Central memory CD8-positive, alpha-beta T cell (primary cell): Measurements from ENCODE around the gene COL4A5.

ENCODE experiments used
- ATAC-seq: fragments of 150-1000 bp; cut with Tn5 transposase; replicated peaks from 2 replicates; pipeline ENCODE4 v1.10.0; 2022; ENCODE audit warnings: mild to moderate bottlenecking, moderate FRiP score, moderate number of reproducible peaks; ENCODE audit not compliant: poor library complexity, severe bottlenecking; ENCODE audit errors: extremely low read depth
- DNase-seq, 2 donors: peaks; one replicate each; pipeline ENCODE4 v3.0.0; 2021; ENCODE audit warnings: low spot score in 2 of 2
- H3K27ac Mint-ChIP-seq: one replicate; pipeline ENCODE4 v1.8.0; 2022; ENCODE audit warnings: low read depth, mild to moderate bottlenecking, moderate library complexity, mixed read lengths
- H3K27me3 Mint-ChIP-seq: one replicate; pipeline ENCODE4 v1.8.0; 2022; ENCODE audit warnings: mixed read lengths
- H3K36me3 Mint-ChIP-seq: one replicate; pipeline ENCODE4 v1.8.0; 2022; ENCODE audit warnings: mild to moderate bottlenecking, moderate library complexity, mixed read lengths; ENCODE audit not compliant: insufficient read depth
- H3K4me1 Mint-ChIP-seq: one replicate; pipeline ENCODE4 v1.8.0; 2022; ENCODE audit warnings: mixed read lengths
- H3K4me3 Mint-ChIP-seq: one replicate; pipeline ENCODE4 v1.8.0; 2022; ENCODE audit warnings: mild to moderate bottlenecking, moderate library complexity, mixed read lengths
- H3K9me3 Mint-ChIP-seq: one replicate; pipeline ENCODE4 v1.8.0; 2022; ENCODE audit warnings: mixed read lengths

The COL4A5 gene

DNA sequence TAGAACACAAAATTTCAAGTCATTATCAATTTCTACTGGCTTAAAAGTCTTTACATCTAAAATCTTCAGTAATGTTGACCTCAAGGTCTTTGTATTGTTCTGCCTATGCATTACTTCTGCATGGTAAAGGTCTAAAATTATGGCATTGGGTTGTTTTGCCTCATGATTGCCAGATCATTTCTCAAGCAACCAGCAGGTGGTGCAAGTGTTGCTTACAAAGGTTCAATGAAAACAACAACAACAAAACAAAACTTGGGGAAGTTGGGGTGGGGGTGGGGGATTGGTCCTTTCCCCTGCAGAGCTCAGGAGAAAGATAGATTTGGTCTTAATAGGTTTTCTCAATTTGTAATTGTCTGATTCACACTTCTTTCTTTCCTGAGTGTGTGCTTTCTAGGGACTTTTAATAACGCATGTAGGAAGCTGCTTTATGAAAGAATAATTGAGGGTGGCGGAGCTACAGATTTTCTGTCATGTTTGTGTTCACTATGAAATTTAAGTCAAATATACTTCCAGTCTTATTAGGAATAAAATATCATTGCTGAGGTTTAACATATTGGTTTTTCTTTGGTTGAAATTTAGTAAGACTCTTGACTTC lies 145.1 kb downstream of the COL4A5 start:
- H3K36me3 Mint-ChIP-seq: no peaks in the 10 kb centered on the region
- H3K4me3 Mint-ChIP-seq: no peak overlapping the region
- peaks cover 4% of the 10 kb centered on the region for H3K9me3 Mint-ChIP-seq
- H3K27me3 Mint-ChIP-seq: no peaks in the 10 kb centered on the region
- ATAC-seq: no peak
- DNase-seq: no peak
- H3K4me1 Mint-ChIP-seq: no peaks in the 10 kb centered on the region
- no peak overlapping the region for H3K27ac Mint-ChIP-seq

DNA sequence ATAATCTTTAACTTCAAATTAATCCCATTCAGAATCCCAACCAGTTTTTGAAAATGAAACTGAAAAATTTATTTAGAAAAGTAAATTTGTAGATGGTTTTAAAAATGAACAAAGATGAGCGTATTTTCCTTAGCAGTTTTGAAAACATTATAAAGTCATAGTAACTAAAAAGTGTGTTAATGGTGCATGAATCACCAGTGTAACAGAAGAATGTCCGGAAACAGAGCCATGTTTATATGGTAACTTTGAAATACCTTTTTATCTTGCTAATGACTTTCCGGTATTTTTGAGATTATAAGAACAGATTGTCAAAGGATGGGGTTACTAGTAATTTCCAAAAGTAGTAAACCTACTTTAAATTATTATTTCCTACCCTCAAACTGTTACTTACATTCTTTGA lies 150.9 kb downstream of the COL4A5 start:
- Mint-ChIP-seq H3K4me3 (no peak overlapping the region), H3K9me3 (peaks cover 24% of the 10 kb centered on the region), H3K27me3 (no peaks in the 10 kb centered on the region), H3K4me1 (no peaks in the 10 kb centered on the region), H3K36me3 (no peaks in the 10 kb centered on the region), H3K27ac (no peak overlapping the region)
- DNase-seq (no peak), ATAC-seq (no peak)

- ATAC-seq: no peak
- no peaks in the 10 kb centered on the region for H3K36me3 Mint-ChIP-seq
- H3K4me1 Mint-ChIP-seq: no peaks in the 10 kb centered on the region
- no peak overlapping the region for H3K27ac Mint-ChIP-seq
- no peaks in the 10 kb centered on the region for H3K9me3 Mint-ChIP-seq
- no peaks in the 10 kb centered on the region for H3K27me3 Mint-ChIP-seq
- H3K4me3 Mint-ChIP-seq: no peak overlapping the region
- DNase-seq: no peak
These were observed 161.6 kb downstream of the COL4A5 start for GRCh38 chrX:108601276-108601675.

GRCh38 chrX:108610141-108610540 lies 170.5 kb downstream of the COL4A5 start:
- Mint-ChIP-seq H3K36me3 (no peaks in the 10 kb centered on the region), H3K4me1 (no peaks in the 10 kb centered on the region), H3K27ac (no peak overlapping the region), H3K4me3 (no peak overlapping the region), H3K9me3 (no peaks in the 10 kb centered on the region), H3K27me3 (no peaks in the 10 kb centered on the region)
- DNase-seq (no peak), ATAC-seq (no peak)

DNA sequence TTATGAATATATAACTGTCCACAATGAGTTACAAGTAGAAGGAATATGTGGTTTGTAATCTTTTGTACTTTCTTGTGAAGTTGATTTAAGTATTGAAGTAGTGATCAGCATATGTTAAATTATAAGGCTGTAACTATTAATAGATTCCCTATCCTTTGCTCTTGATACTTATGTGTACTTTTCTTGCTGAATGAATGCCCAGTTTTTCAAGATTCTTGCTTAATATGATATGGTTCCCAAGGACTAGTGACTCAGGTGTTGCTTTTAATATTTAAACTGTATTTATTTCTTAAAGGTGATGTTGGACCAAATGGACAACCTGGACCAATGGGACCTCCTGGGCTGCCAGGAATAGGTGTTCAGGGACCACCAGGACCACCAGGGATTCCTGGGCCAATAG lies 175.0 kb downstream of the COL4A5 start:
- DNase-seq (no peak), ATAC-seq (no peak)
- Mint-ChIP-seq H3K4me3 (no peak overlapping the region), H3K9me3 (no peaks in the 10 kb centered on the region), H3K4me1 (no peaks in the 10 kb centered on the region), H3K36me3 (no peaks in the 10 kb centered on the region), H3K27ac (no peak overlapping the region), H3K27me3 (no peaks in the 10 kb centered on the region)

DNA sequence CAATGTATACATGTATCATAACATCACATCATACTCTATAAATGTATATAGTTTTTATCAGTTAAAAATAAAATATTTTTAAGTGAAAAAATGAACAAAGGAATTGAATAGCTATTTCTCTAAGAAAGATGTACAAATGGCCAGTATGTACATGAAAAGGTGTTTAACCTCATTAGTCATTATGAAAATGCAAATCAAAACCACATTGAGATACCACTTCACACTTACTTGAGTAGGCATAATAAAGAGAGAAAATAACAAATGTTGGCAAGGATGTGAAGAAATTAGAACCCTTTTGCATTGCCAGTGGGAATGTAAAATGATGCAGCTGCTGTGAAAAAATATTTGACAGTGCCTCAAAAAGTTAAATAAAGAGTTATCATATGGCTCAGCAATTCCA lies 201.2 kb downstream of the COL4A5 start:
- Mint-ChIP-seq H3K36me3 (no peaks in the 10 kb centered on the region), H3K27me3 (no peaks in the 10 kb centered on the region), H3K4me1 (no peaks in the 10 kb centered on the region), H3K4me3 (no peak overlapping the region), H3K9me3 (peaks cover 13% of the 10 kb centered on the region), H3K27ac (no peak overlapping the region)
- ATAC-seq (no peak), DNase-seq (no peak)

- Mint-ChIP-seq H3K4me3 (no peak overlapping the region), H3K27me3 (no peaks in the 10 kb centered on the region), H3K9me3 (peaks cover 13% of the 10 kb centered on the region), H3K4me1 (no peaks in the 10 kb centered on the region), H3K36me3 (no peaks in the 10 kb centered on the region), H3K27ac (no peak overlapping the region)
- DNase-seq: no peak
- no peak for ATAC-seq
These were observed 202.1 kb downstream of the COL4A5 start for GRCh38 chrX:108641589-108642272.

DNA sequence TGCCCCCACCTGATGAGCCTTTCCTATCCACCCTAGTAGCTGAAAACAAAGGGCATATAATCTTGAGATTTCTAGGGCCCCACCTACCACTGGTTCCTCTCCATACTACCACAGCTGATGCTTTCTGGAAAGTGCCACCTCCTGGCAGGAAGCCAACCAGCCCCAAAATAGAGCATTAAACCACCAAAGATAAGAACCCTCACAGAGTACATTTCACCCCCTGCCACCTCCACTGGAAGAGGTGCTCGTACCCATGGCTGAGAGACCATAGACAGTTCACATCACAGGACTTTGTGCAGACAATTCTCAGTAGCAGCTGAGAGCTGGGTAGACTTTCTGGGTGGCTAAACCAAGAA lies 202.6 kb downstream of the COL4A5 start:
- H3K27me3 Mint-ChIP-seq: no peaks in the 10 kb centered on the region
- DNase-seq (no peak), ATAC-seq (no peak)

DNA sequence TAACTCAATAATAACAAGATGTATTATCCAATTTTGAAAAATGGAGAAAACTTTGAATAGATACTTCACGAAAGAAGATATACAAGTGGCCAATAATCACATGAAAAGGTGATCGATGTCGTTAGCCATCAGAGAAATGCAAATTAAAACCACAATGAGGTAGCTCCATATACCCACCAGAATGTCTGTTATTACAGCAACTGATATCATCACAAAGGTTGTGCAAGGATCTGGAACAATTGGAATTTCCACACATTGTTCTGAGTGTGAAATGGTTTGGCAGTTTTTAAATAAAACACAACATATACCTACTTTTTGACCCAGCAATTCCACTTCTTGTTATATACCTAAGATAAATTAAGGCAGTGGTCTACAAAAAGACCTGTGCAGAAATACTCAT lies 225.1 kb downstream of the COL4A5 start:
- Mint-ChIP-seq H3K4me3 (no peak overlapping the region), H3K9me3 (no peaks in the 10 kb centered on the region), H3K27me3 (no peaks in the 10 kb centered on the region), H3K27ac (no peak overlapping the region), H3K36me3 (no peaks in the 10 kb centered on the region), H3K4me1 (no peaks in the 10 kb centered on the region)
- DNase-seq (no peak), ATAC-seq (no peak)

More for the DNA sequence above, 202.6 kb downstream of the COL4A5 start:
- no peaks in the 10 kb centered on the region for H3K4me1 Mint-ChIP-seq
- H3K4me3 Mint-ChIP-seq: no peak overlapping the region
- no peaks in the 10 kb centered on the region for H3K36me3 Mint-ChIP-seq
- peaks cover 13% of the 10 kb centered on the region for H3K9me3 Mint-ChIP-seq
- H3K27ac Mint-ChIP-seq: no peak overlapping the region

DNA sequence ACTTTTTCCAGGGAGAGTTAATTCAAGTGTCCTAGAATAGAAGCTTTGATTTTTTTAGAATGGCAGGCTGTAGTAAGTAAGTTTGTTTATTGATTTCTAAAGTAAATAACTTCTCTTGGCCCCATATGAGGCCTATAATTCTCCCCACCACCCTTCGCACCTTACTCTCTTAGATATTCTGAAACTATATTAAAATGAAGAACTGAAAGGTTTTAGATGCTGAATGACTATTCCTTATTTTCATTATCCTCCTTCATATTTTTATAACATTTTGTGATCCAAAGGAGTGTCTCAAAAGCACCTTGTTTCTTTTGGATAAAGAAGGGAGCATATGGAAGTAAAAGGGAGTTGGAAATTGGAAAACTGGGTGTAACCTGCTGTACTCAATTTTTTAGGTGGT lies 226.5 kb downstream of the COL4A5 start:
- ATAC-seq (no peak), DNase-seq (no peak)
- no peak overlapping the region for H3K27ac Mint-ChIP-seq
- no peaks in the 10 kb centered on the region for H3K9me3 Mint-ChIP-seq
- H3K4me1 Mint-ChIP-seq: no peaks in the 10 kb centered on the region
- H3K36me3 Mint-ChIP-seq: no peaks in the 10 kb centered on the region
- no peak overlapping the region for H3K4me3 Mint-ChIP-seq
- no peaks in the 10 kb centered on the region for H3K27me3 Mint-ChIP-seq

- H3K4me1 Mint-ChIP-seq: no peaks in the 10 kb centered on the region
- no peak for ATAC-seq
- no peak overlapping the region for H3K4me3 Mint-ChIP-seq
- DNase-seq: no peak
- H3K9me3 Mint-ChIP-seq: peaks cover 5% of the 10 kb centered on the region
- H3K27ac Mint-ChIP-seq: no peak overlapping the region
- H3K36me3 Mint-ChIP-seq: no peaks in the 10 kb centered on the region
- H3K27me3 Mint-ChIP-seq: no peaks in the 10 kb centered on the region
These were observed 231.9 kb downstream of the COL4A5 start for GRCh38 chrX:108671526-108671925.

- Mint-ChIP-seq H3K27ac (no peak overlapping the region), H3K36me3 (no peaks in the 10 kb centered on the region), H3K9me3 (no peaks in the 10 kb centered on the region), H3K4me3 (no peak overlapping the region), H3K27me3 (no peaks in the 10 kb centered on the region), H3K4me1 (no peaks in the 10 kb centered on the region)
- ATAC-seq: no peak
- DNase-seq: no peak
These were observed 257.1 kb downstream of the COL4A5 start for GRCh38 chrX:108696690-108697089.

GRCh38 chrX:108699368-108699767 lies 259.7 kb downstream of the COL4A5 start:
- H3K9me3 Mint-ChIP-seq: no peaks in the 10 kb centered on the region
- no peaks in the 10 kb centered on the region for H3K36me3 Mint-ChIP-seq
- H3K4me1 Mint-ChIP-seq: no peaks in the 10 kb centered on the region
- DNase-seq (no peak), ATAC-seq (no peak)
- H3K27me3 Mint-ChIP-seq: no peaks in the 10 kb centered on the region
- H3K4me3 Mint-ChIP-seq: no peak overlapping the region
- no peak overlapping the region for H3K27ac Mint-ChIP-seq
